ENCODE results near the gene UGT1A8. TPM values are rescaled to one million over a fixed set of nuclear protein-coding genes. Genes with fewer than 3 reads are reported as not detected.
"Not testable (repeated sequence)": the region's sequence is repeated elsewhere in the genome, so short reads cannot be mapped to it uniquely, and the experiment has no call there.

UGT1A8 gene
- total RNA-seq, 1 experiment from 2014 or later: not detected

DNA sequence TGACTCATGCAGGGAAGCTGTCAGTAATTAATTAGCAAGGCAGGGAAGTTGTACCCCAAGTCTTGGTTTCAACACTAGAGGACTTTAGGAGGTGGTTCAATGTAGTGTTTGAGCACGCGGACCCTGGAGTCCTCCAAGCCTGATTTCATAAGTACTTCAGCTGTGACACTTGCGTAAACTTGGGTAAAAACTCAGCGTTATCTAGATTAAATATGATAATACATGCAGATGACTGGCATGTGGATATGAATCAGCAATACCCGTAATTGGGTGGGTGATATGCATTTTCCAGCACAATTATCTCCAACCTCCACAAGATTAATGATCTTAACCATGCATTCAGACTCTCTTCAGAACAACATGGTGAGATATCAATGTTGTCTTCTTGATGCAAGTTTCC lies 69.5 kb downstream of the UGT1A8 start:
- no peak for DNase-seq (ENCODE audit: low spot score)

DNA sequence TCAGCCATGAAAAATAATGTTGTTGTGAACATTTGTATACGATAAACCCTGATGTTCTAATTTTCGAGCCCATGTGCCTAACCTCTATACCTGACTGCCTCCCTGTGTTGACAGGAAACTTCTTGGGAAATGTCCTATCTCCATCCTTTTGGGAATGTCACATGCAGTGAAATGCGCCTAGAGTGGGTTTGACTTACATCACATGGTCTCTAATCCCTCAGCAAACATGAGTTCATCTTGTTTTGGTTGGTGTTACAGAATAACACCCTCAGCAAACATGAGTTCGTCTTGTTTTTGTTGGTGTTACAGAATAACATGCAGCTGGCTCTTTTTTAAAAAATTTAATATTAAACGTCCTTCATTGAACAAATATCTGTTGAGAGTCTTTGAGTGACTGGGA lies 70.9 kb downstream of the UGT1A8 start:
- no peak for DNase-seq (ENCODE audit: low spot score)

DNA sequence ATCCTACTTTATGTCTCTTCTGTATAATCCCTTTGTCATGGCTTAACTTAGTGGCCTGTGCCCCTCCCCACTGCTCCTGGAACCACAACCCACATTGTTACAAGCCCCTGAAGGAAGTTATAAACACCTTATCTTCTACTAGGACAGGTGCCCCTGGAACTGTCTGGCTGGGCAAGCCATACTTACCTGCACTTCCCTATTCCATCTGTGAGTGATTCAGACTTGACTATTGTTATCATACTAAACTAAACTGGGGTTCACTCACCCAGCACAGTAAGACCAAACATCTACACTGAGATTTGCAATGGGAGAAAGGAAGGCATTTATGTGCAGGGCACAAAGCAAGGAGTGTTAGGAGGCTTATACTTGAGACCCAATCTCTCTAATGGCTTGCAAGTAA lies 71.6 kb downstream of the UGT1A8 start:
- no peak for DNase-seq (ENCODE audit: low spot score)

DNA sequence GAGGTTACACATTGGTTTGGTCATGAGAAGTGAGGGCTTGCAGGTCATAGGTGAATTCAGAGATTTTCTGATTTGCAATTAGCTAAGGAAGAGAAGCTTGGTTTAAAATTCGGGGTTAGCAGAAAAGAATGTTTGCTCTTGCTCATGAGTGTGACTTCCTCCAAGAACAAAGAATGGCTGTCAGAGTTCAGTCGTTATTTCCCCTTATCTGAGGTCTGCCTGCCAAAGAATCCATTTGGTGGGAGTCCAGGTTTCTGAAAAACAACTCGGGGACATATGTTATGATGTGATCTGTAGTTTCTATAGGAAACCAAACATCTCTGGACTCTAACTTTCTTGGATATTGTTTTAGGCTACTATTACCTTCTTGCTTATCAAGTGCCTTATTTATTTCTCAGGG lies 72.1 kb downstream of the UGT1A8 start:
- DNase-seq (ENCODE audit: low spot score): no peak

DNA sequence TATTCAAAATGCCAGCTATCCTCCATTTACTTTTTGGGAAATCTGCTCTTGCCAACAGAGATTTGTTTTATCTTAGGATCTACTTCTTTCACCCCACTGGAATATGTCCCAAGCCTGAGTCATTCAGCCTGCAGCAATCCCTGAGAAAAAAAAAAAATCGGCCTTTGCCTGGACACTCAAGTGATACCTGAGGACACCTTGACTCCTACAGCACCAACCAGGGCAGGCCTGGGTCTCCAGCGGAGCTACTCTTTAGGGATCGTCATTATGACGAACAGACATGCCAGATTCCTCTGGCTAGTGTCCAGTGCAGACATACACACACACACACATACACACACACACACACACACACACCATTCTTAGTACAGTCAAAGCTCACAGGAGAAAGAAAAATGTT lies 73.0 kb downstream of the UGT1A8 start:
- DNase-seq (ENCODE audit: low spot score): peak; percentile 59

DNA sequence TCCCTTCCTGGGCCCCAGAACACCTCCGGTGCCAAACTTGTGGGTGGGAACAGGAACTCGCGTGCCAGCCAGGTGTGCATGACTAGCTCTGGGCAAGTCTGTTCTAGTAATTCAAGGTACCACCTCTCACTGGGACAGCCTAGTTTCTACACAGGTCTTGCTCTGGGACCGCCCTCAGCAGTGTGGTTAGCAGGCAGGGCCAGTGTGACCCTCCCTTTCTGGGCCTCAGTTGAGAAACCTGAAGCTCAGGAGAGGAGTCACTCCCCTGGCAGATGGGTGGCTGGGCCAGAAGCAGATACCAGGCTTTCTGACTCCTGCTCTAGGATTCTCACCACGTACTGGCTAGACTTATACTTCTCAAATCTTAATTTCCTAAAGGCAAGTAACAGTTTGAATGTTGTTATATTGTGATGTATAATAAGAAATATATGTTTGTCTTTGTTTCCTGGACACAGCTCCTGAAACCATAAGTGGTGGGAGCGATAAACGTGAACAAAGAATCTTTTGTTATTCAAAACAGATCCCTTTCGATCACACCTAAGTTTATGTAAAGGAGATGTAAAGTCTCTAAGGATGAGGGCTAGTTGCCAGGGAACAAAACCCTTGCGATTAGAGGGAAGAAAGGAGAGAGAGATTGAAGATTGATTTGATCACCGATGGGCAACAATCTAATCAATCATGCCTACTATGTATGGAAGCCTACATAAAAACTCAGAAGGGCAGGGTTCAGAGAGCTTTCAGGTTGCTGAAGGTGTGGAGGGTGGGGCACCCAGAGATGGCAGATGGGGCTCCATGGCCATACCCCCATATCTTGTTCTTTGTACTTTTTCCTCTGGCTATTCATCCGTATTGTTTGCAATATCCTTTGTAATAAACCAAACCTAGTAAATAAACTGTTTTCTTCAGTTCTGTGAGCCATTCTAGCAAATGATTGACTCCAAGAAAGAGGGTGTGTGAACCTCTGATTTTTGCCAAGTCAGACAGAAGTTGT lies 74.3 kb downstream of the UGT1A8 start:
- DNase-seq (ENCODE audit: low spot score): no peak

DNA sequence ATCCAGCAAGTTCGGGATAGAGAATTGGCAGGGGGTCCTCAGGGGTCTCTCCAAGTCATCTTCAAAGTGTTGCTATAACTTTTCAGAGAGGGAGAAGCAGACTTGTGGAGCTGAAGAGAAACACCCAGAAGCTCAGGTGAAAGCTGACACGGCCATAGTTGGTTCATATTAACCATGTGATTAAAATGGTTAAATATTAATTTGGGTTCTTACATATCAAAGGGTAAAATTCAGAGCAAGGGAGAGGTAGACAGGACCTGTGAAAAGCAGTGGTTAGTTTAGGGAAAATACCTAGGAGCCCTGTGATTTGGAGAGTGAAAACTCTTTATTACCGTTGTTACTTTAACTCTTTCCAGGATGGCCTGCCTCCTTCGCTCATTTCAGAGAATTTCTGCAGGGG lies 75.2 kb downstream of the UGT1A8 start, which contains the start of gene UGT1A6:
UGT1A6 (plus strand) TSS at position 243 of the 400 bp plus-strand sequence; CDS start at position 358, 115 bp downstream.
- DNase-seq (ENCODE audit: low spot score): no peak

DNA sequence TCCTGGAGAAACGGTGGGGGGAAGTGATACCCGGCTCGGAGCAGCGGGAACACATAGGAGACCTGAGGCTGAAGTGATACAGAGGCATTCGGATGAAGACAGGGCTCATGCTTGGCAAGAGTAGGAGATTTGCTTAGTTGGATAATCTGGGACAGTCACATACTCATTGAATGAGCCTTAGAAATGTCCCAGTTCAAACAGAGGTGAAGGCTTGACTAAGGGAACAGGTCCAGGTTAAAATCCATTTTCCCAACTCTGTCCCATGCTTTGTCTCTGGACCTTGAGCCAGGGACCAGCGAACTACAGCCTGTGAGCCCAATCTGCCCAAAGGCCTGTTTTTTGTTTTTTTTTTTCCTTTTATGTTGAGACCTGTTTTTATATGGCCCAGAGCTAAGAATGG lies 76.5 kb downstream of the UGT1A8 start:
- no peak for DNase-seq (ENCODE audit: low spot score)

DNA sequence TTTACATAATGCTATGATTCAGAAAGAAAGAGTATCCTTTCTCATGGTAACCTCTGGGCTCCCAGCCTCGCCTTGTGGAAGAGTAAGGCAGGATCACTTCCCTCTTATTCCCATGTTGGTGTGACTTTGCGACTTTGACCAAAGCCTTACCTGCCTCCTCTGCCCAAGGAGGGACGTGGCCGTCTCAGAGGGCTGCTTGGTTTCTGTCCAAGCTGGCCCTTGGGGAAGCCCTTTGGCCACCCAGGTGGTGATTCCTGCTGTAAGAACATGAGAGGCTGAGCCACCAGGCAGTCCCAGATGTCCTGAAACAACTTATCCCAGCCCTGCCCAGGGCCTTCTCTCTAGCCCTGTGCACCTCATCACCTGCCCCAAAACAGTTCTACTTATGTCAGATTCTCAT lies 81.3 kb downstream of the UGT1A8 start:
- DNase-seq (ENCODE audit: low spot score): no peak

DNA sequence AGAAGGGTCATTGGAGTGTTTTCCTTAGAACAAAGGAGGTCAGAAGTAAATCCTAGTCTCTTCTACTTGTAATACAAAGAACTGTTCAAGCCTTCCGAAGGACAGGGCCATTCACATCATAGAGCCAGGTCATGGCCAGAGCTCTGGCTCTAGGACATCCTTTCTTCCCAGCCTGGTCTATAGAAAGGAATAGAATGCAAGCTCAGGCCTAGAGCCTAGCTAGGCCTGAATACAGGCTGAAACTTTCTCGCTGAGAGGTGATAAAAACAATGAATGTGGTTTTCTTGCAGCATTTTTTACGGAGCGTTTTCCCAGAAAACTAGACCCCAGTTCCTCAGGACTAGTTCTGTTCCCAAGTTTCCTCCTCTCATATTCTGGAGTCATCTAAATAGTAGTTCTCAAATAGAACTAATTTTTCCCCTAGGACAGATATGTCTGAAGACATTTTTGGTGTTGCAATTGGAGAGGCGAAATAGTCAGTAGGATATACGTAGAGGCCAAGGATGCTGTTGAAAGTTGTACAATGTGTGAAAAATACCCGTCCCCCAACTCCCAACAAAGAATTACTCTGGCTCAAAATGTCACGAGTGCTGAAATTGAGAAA lies 82.1 kb downstream of the UGT1A8 start:
- DNase-seq (ENCODE audit: low spot score): no peak

DNA sequence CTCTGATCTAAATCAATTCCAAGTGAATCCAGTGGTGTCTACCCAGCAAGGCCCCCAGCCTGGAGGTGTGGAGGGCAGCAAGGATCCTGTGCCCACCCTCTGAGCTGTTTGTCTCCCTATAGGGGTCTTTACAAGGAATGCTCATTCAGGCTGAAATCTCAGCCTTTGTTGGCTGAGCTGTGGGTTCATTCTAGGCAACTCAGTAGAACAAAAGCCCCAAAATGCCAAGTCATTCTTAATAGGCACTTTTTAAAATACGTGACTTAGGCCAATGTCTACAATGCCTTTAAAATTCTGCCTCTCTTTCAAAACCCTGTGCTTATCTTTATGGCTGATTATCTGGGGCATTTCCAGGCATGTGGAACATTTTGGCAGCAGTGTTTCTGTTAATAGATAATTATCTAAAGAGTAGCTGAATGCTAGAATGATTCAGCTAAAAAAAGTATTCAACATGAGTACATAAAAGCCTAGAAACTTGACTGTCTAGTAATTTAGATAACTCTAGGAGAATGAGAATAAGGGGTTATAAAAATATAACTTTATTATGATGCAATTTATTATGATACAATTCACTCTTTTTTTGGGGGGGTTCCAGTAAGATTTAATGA lies 82.7 kb downstream of the UGT1A8 start:
- DNase-seq (ENCODE audit: low spot score): peak; percentile 91

DNA sequence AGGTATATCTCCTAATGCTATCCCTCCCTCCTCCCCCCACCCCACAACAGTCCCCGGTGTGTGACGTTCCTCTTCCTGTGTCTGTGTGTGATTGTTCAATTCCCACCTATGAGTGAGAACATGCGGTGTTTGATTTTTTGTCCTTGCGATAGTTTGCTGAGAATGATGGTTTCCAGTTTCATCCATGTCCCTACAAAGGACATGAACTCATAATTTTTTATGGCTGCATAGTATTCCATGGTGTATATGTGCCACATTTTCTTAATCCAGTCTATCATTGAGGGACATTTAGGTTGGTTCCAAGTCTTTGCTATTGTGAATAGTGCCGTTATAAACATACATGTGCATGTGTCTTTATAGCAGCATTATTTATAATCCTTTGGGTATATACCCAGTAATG lies 83.4 kb downstream of the UGT1A8 start:
- not testable (repeated sequence) for DNase-seq (ENCODE audit: low spot score)

DNA sequence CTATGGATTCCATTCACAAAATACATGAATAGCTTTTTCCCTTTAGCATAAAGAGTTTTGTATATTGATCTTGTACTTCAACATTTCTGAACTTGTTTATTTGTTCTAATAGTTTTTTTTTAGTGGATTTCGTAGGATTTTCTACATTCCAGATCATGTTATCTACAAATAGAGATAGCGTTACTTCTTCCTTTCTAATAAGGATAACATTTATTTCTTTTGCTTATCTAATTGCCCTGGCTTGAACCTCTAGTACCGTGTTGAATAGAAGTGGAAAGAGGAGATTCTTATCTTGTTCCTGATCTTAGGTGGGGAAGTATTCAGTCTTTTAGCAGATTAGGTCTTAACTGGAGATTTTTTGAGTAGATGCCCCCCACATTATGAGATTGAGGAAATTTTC lies 84.8 kb downstream of the UGT1A8 start:
- DNase-seq (ENCODE audit: low spot score): no peak

DNA sequence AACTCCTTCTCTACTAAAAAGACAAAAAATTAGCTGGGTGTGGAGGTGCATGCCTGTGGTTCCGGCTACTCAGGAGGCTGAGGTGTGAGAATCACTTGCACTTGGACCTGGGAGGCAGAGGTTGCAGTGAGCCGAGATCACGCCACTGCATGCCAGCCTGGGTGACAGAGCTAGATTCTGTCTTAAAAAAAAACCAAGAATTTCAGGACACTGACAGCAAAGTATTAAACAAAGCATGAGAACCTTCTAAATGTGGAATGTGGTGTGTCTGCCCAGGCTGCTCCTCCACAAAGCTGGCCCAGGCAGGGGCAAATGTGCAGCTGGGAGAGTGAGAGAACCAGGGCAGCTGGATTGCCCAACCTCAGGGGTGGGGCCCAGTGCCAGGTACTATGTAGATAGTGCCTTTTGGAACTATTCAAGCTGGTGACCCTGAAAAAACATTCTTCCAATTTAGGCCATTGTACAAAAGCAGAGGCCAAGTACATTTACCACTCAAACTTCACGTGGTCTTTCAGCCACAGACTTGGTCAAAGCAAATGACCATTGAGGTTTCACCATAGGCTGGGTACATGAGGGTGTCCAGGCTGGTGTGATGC lies 88.6 kb downstream of the UGT1A8 start:
- peak; percentile 30 for DNase-seq (ENCODE audit: low spot score)

DNA sequence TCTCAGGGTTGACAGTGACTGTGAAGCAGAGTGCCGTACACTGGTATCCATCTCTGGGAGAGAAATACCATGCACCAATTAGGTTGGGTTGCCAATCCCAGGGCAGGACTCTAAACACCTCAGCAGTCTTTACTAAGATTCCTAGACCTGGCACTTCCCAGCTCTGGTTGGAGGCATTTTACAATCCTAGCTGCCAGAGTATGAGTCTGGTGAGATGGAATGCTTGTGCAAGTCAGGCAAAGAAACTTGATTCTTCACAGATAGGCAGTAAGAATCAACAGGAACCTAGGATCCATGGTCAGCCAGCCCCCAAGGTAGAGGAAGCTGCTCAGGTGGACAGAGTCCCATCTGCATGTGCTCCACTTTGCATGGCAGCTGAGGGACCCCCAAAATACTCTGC lies 89.3 kb downstream of the UGT1A8 start:
- DNase-seq (ENCODE audit: low spot score): peak; percentile 57

DNA sequence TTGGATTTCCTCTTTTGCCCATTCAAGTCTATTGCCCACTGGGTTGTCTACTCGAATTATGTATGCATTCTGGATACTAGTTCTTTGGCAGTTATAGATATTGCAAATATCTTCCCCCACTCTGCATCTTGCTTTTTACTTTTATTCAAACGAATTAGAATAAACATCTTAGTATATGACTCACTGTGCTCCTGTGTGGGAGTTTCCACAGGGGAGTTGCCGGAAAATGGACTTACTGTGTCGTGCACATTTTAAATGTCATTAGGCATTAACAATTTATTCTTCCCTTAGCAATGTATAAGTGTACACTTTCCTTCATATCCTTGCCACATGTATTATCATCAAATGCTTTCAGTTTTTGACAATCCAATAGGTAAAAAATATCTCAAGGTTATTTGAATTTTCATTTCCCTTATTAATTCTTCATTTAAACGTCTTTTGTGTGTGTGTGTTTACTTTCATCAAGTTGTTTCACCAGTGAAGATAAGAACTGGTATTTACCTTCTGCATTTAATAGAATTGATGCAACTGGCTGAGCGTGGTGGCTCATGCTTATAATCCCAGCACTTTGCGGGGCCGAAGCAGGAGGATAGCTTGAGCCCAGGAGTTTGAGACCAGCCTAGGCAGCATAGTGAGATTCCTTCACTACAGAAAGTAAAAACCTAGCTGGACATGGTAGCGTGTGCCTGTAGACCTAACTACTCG lies 90.7 kb downstream of the UGT1A8 start:
- peak; percentile 54 for DNase-seq (ENCODE audit: low spot score)

DNA sequence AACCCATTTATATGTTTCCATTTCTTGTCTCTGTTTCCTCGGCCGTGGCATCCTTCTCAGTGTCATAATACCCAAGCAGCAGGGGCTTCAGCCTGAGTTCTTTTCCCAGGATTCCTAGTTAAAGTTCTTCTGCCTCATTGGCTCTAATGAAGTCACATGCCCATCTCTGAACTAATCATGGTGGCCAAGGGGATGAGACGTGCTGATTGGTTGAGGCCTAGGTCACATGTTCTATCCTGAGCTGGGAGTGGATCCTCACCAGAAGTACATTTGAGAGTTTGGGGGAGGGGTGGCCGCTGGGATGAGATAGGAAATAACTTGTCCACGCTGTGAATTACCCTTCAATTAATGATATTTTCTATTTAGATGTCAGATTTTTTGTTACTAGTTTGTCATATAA lies 91.5 kb downstream of the UGT1A8 start:
- peak; percentile 25 for DNase-seq (ENCODE audit: low spot score)

DNA sequence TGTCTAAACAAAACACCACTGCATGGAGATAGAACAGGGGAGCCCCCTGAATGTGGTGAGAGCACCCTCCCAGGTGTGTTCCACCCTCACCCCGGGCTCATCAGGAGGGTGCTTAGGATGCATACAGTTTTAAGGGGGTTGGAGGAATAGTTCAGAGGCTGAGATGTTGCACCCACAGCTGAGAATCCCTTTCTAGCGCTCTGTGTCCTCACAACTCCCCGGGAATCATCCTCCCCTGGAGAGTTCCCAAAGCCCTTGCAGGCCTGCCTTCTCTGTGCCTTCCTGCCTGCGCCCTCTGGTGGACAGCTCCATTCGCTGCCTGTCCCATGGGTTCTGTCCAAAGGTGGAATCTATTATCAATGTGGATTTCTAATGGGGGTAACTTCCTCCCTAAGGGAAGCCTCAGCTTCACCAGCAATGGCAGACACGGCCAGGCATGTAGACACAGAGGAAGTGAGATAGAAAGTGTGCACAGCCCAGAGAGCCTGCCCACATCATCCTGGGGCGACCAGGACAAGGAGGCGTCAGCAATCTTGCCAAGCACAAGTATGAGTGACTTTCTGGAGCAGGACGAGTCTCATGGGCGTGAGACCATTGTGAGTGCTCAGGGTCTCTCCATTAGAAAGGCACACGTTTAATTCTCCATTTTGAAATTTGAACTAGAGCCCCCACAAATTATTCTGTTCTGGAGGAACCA lies 94.0 kb downstream of the UGT1A8 start:
- peak; percentile 84 for DNase-seq (ENCODE audit: low spot score)

DNA sequence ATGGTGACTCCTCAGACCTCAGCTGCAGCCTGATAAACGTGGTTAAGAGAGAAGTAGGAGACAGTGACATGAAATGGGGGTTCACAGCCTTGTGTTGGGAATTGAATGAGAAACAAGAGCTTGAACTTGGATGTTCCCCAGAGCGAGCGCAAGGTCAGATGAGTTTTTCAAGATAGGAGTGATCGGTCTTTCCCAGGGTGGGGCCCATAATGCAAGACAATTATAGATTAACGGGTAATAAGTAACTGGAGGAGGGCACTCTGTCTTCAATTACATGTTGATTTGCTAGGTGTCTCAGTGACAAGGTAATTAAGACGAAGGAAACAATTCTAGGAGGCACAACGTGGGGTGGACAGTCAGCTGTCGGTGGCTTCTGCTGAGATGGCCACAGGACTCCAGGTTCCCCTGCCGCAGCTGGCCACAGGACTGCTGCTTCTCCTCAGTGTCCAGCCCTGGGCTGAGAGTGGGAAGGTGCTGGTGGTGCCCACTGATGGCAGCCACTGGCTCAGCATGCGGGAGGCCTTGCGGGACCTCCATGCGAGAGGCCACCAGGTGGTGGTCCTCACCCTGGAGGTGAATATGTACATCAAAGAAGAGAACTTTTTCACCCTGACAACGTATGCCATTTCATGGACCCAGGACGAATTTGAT lies 95.3 kb downstream of the UGT1A8 start, which contains the start of gene UGT1A5:
UGT1A5 (plus strand) TSS at position 297 of the 651 bp plus-strand sequence; CDS start at position 382, 85 bp downstream.
- DNase-seq (ENCODE audit: low spot score): no peak

DNA sequence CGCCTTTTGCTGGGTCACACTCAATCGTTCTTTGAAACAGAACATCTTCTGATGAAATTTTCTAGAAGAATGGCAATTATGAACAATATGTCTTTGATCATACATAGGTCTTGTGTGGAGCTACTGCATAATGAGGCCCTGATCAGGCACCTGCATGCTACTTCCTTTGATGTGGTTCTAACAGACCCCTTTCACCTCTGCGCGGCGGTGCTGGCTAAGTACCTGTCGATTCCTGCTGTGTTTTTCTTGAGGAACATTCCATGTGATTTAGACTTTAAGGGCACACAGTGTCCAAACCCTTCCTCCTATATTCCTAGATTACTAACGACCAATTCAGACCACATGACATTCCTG lies 95.8 kb downstream of the UGT1A8 start:
- DNase-seq (ENCODE audit: low spot score): no peak
